Measurements from ENCODE around the gene ZBTB2. TPM values are rescaled to one million over a fixed set of nuclear protein-coding genes. Genes with fewer than 3 reads are reported as not detected.

ZBTB2 gene
- total and polyA plus RNA-seq, 7 donors = 7.1 to 14.7 (median 9.5) TPM

GRCh38 chr6:151430886-151431285 lies 39.5 kb upstream of the ZBTB2 start:
- Histone ChIP-seq H3K4me3 (no peak overlapping the region), H3K9me3 (no peaks in the 10 kb centered on the region), H3K27me3 (ENCODE audit: insufficient read depth in 3 of 3, low read length in 2 of 3) (no peaks in the 10 kb centered on the region), H3K27ac (no peak overlapping the region), H3K36me3 (ENCODE audit: insufficient read depth in 1 of 2, low read depth in 1 of 2) (peaks cover 4 to 64% of the 10 kb centered on the region in 2 donors), H3K4me1 (no peaks in the 10 kb centered on the region)
- no peak for TF ChIP-seq CTCF (IDR thresholded peaks at IDR 0.05)
- intact Hi-C loops (cut with DNase I) = no loop called here
- DNase-seq (no peak), ATAC-seq (no peak)
- 89 to 95% (median 94%) methylated on average over 3 of the region's 3 CpGs for WGBS, 3 donors

- H3K4me1 ChIP-seq = no peaks in the 10 kb centered on the region
- WGBS, 3 donors = 90 to 96% (median 94%) methylated on average over 4 of the region's 4 CpGs
- no peak for TF ChIP-seq CTCF (IDR thresholded peaks at IDR 0.05)
- intact Hi-C loops (cut with DNase I) = no loop called here
- H3K4me3 ChIP-seq = no peak overlapping the region
- peaks cover 4 to 87% of the 10 kb centered on the region in 2 donors for H3K36me3 ChIP-seq (ENCODE audit: insufficient read depth in 1 of 2, low read depth in 1 of 2)
- no peaks in the 10 kb centered on the region for H3K9me3 ChIP-seq
- H3K27me3 ChIP-seq (ENCODE audit: insufficient read depth in 3 of 3, low read length in 2 of 3) = no peaks in the 10 kb centered on the region
- no peak for ATAC-seq
- no peak overlapping the region for H3K27ac ChIP-seq
- DNase-seq = no peak
Measured at GRCh38 chr6:151428093-151428735, 36.9 kb upstream of the ZBTB2 start.

- H3K27ac ChIP-seq = no peak overlapping the region
- H3K9me3 ChIP-seq = no peaks in the 10 kb centered on the region
- 92 to 99% (median 93%) methylated on average over 4 of the region's 4 CpGs for WGBS, 3 donors
- intact Hi-C loops (cut with DNase I) = no loop called here
- no peaks in the 10 kb centered on the region for H3K4me1 ChIP-seq
- peaks cover 0 to 88% of the 10 kb centered on the region in 2 donors for H3K36me3 ChIP-seq (ENCODE audit: insufficient read depth in 1 of 2, low read depth in 1 of 2)
- H3K4me3 ChIP-seq = no peak overlapping the region
- DNase-seq (no peak), ATAC-seq (no peak)
- no peak for TF ChIP-seq CTCF (IDR thresholded peaks at IDR 0.05)
- no peaks in the 10 kb centered on the region for H3K27me3 ChIP-seq (ENCODE audit: insufficient read depth in 3 of 3, low read length in 2 of 3)
Measured at GRCh38 chr6:151425561-151425960, 34.2 kb upstream of the ZBTB2 start.

GRCh38 chr6:151422981-151423380 lies 31.6 kb upstream of the ZBTB2 start:
- Histone ChIP-seq H3K9me3 (no peaks in the 10 kb centered on the region), H3K4me1 (no peaks in the 10 kb centered on the region), H3K27me3 (ENCODE audit: insufficient read depth in 3 of 3, low read length in 2 of 3) (no peaks in the 10 kb centered on the region), H3K4me3 (no peak overlapping the region), H3K36me3 (ENCODE audit: insufficient read depth in 1 of 2, low read depth in 1 of 2) (peaks cover 2 to 95% of the 10 kb centered on the region in 2 donors), H3K27ac (no peak overlapping the region)
- ATAC-seq (no peak), DNase-seq (no peak)
- intact Hi-C loops (cut with DNase I) = no loop called here
- TF ChIP-seq CTCF (IDR thresholded peaks at IDR 0.05) = no peak
- WGBS, 3 donors = 93 to 94% (median 94%) methylated on average over 4 of the region's 4 CpGs

GRCh38 chr6:151417477-151417876 lies 26.1 kb upstream of the ZBTB2 start:
- H3K9me3 ChIP-seq = no peaks in the 10 kb centered on the region
- WGBS, 3 donors = 89 to 97% (median 90%) methylated on average over 1 of the region's 1 CpG
- peaks cover 11 to 89% of the 10 kb centered on the region in 2 donors for H3K36me3 ChIP-seq (ENCODE audit: insufficient read depth in 1 of 2, low read depth in 1 of 2)
- intact Hi-C loops (cut with DNase I) = no loop called here
- no peak for TF ChIP-seq CTCF (IDR thresholded peaks at IDR 0.05)
- DNase-seq = no peak
- no peak overlapping the region for H3K4me3 ChIP-seq
- H3K27ac ChIP-seq = no peak overlapping the region
- no peak for ATAC-seq
- no peaks in the 10 kb centered on the region for H3K4me1 ChIP-seq
- H3K27me3 ChIP-seq (ENCODE audit: insufficient read depth in 3 of 3, low read length in 2 of 3) = no peaks in the 10 kb centered on the region
